ENCODE results near the gene DLK2.
A peak's percentile ranks its signal among the peaks of the same experiment; 100 is the strongest.
"Not testable (repeated sequence)": the region's sequence is repeated elsewhere in the genome, so short reads cannot be mapped to it uniquely, and the experiment has no call there.

The DLK2 gene

DNA sequence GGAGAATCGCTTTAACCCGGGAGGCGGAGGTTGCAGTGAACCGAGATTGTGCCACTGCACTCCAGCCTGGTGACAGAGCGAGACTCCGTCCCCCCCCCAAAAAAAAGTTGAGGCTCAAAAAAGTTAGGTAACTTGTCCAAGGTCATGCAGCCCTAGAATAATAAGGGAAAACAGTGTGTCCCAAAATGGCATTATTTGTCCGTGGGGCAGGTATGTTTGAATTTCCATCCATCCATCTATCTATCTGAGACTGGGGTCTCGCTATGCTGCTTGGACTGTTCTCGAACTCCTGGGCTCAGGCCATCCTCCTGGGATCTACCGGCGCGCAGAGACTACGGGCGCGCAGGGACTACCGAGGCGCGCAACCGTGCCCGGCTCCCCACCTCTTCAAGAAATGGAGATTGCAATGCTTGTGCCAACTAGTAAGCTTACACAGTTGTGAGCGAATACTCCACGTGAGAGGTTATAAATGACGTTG lies 28.4 kb downstream of the DLK2 start:
- DNase-seq (ENCODE audit: low spot score): no peak

DNA sequence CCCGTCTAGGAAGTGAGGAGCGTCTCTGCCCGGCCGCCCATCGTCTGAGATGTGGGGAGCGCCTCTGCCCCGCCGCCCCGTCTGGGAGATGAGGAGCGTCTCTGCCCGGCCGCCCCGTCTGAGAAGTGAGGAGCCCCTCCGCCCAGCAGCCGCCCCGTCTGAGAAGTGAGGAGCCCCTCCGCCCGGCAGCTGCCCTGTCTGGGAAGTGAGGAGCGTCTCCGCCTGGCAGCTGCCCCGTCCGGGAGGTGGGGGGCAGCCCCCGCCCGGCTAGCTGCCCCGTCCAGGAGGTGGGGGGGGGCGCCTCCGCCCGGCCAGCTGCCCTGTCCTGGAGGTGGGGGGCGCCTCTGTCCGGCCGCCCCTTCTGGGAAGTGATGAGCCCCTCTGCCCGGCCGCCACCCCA lies 30.3 kb downstream of the DLK2 start:
- not testable (repeated sequence) for DNase-seq (ENCODE audit: low spot score)

DNA sequence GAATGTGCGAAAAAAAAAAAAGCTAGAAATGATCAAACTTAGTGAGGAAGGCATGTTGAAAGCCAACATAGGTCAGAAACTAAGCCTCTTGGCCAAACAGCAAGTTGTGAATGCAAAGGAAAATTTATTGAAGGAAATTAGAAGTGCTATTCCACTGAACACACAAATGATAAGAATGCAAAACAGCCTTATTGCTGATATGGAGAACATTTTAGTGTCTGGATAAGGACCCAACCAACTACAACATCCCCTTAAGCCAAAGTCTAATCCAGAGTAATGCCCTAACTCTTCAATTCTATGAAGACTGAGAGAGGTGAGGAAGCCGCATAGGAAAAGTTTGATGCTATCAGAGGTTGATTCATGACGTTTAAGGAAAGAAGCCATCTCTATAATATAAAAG lies 33.5 kb downstream of the DLK2 start:
- no peak for DNase-seq (ENCODE audit: low spot score)

DNA sequence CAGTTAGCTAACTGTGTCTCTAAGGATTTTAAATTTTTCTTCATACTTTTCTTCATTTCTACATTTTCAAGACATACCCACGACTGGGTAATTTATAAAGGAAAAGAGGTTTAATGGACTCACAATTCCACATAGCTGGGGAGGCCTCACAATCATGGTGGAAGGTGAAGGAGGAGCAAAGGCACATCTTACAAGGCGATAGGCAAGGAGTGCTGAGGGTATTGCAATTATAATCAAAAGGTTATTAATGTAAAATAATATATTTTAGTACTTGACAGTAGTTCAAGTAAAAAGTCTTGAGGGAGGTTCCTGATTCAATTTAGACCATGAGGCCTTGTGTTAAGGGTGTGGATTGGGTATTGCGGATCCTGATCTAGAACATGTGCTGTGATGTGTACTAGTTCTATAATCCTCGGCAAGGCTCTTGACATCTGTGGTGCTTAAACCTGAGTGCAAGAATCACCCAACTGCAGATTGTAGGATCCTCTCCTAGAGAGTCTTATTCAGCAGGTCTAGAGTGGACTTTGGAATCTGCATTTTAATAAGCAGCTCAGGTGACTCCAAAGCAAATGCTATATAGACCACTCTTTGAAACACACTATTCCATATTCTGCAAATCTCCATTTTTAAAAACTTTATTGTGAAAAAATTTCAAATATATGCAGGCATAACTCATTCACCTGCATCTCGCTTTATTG lies 35.2 kb downstream of the DLK2 start:
- no peak for DNase-seq (ENCODE audit: low spot score)

DNA sequence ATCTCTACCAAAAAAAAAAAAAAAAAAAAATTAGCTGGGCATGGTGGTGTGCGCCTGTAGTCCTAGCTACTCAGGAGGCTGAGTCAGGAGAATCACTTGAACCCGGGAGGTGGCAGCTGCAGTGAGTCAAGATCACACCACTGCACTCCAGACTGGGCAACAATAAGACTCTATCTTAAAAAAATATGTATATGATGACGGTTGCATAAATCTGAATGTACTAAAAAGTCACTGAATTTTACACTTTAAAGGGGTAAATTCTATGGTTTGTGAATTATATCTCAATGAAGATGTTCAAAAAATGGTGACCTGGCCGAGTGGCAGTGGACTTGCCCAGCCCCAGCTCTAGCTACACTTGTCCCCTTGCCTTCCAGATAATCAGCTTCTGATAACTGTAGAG lies 38.4 kb downstream of the DLK2 start:
- no peak for DNase-seq (ENCODE audit: low spot score)

DNA sequence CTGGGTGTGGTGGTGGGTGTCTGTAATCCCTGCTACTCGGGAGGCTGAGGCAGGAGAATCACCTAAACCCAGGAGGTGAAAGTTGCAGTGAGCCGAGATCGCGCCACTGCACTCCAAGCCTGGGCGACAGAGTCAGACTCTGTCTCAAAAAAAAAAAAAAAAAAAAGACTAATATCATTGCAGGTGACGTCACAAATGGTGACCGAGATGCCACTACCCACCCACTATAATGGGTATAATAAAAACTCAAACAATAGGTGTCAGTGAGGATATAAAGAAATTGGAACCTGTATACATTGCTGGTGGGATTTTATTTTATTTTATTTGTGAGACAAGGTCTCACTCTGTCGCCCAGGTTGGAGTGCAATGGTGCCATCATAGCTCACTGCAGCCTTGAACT lies 40.1 kb downstream of the DLK2 start:
- not testable (repeated sequence) for DNase-seq (ENCODE audit: low spot score)

DNA sequence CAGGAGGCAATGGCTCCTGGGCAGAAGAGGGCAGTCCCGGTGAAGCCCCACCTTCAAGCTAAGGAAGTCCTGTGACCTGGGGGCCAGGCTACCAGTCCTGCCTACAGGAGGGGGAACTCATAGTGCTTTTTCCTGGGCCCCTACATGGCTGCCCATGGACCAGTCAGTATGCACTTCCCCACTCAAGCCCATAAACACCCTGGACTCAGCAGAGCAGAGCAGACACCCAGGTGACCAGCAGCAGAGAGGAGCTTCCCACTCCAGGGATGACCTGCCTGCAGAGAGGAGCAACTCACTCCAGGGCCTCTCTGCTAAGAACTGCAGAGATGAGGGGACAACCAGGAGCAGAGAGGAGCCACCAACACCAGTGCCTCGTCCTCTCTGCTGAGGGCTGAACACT lies 42.3 kb downstream of the DLK2 start:
- DNase-seq (ENCODE audit: low spot score): no peak

DNA sequence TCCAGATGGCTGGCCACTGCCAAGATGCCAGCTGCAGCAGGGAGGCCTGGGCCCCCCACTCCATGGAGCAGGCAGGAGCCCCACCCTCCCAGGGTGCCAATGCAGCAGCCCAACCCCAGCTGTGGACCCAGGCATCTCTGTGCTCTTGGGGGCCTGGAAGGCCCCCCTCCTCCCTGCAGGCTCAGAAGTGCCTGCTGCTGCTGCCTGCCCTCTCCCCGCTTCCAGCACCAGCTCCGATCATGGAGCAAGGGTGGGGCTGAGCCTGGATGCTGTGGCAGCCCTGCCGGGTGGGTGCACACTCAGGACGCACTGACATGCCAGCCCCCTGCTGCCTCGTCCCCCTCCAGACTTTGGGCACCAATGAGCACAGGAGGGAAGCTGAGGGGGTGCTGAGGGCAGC lies 42.8 kb downstream of the DLK2 start:
- no peak for DNase-seq (ENCODE audit: low spot score)

DNA sequence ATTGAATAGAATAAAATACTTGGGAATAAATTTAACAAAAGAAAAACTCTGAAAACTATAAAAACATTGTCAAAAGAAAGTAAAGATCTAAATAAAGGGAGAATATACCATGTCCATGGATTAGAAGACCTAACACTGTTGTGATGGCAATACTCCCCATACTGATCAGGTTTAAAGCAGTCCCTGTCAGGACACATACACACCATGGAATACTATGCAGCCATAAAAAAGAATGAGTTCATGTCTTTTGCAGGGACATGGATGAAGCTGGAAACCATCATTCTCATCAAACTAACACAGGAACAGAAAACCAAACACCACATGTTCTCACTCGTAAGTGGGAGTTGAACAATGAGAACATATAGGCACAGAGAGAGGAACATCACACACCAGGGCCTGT lies 44.6 kb downstream of the DLK2 start:
- not testable (repeated sequence) for DNase-seq (ENCODE audit: low spot score)

DNA sequence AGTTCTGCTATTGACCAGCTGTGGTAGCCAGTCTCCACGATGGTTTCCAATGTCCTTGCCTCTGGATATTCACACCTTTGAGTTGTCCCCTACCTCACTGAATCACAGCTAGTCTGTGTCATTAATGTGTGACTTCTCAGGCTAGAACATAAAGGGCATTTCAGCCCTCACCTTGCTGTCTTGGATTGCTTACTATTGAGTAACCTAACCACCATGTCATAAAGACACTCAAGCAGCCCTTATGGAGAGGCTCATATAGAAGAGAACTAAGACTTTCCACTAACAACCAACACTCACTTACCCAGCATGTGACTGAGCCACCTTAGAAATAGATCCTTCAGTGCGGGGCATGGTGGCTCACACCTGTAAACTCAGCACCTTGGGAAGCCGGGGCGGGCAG lies 47.1 kb downstream of the DLK2 start:
- DNase-seq (ENCODE audit: low spot score): no peak

DNA sequence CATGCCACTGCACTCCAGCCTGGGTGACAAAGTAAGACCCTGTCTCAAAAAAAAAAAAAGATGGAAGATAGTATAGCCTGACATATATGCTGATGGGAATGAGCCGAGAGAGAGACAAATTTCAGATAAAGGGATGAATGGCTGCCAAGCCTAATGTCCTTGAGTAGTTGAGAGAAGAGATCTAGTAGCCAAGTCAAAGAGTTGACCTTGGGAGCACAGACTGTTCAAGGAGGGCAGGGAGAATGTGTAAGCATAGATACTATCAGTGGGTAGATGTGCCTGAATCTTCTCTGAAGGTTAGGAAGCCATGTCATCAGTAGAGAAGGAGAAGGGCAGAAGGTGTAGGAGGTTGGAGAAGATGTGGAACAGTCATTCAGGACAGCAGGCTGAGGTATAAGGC lies 48.1 kb downstream of the DLK2 start:
- DNase-seq (ENCODE audit: low spot score): no peak

DNA sequence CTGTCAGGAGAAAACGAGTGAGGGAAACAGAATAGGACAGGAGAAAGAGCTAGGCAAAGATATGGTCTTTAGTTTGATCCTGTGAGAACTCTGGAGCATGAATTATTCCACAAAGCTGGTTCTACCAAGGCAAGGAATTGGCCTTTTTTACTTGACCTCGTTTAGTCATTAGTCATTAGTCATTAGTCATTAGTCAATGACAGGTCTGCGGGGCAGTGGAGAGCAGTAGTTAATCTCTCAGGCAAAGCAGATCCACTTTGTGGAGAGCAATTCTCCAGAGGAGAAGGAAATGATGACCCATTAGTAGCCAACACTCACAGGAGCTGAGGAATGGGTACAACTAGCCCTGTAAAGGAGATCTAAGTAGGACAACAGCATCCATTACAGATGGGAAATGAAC lies 50.0 kb downstream of the DLK2 start:
- peak; percentile 45 for DNase-seq (ENCODE audit: low spot score)

DNA sequence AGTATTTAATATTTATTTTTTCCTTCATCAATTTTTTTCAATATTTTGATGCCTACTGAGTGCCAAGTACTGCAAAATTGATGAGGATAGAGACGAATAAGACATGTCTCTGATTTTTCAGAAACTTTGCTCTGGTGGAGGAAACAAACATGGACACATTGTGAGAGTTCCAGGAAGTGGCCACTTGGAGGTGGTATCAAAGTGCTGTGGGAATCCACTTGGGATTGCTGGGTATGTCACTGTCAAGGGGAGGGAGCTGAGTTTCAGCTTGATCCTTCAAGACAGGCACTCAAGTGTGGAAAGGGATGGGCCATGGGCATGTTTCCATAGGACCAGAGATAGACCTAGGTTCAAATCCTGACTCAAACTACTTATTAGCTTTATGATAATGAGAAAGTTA lies 52.5 kb downstream of the DLK2 start:
- DNase-seq (ENCODE audit: low spot score): peak; percentile 20

DNA sequence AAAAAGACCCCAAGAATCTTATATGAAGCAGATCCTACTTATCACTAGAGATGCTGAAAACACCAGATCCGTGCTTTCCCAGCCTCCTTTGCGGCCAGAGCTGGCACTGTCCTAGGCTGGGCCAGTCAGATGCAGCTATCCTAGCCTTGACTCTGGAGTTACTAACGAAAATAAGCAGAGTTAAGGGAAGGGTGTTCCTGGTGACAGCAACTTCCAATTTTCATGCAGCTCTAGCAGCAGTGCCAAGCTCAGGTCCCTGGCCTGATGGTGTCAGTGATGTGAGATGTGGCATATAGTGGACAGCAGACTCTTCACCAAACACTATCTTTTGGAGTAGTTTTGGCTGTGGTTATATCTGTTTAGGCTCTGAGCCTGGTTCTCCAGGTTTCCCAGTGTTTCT lies 53.6 kb downstream of the DLK2 start:
- no peak for DNase-seq (ENCODE audit: low spot score)

All from RKO (cell line).